OCI-LY7 (cell line): Measurements from ENCODE around the gene YIPF4. TPM values are rescaled to one million over a fixed set of nuclear protein-coding genes. Genes with fewer than 3 reads are reported as not detected.
A peak's percentile ranks its signal among the peaks of the same experiment; 100 is the strongest.

Experiments
- Bru-seq: library from RNA; stranded (reverse); fragments of 400-500 nt; gene quantifications from one replicate; lab custom pipeline; 2021; lab: Mats Ljungman, UMichigan
- BruChase-seq, 2 experiments: library from RNA; stranded (reverse); fragments of 400-500 nt; gene quantifications; one replicate each; lab custom pipeline; 2021; lab: Mats Ljungman, UMichigan
- BruUV-seq: library from RNA; stranded (reverse); fragments of 400-500 nt; replicated peaks from 2 replicates; lab custom pipeline; 2021; lab: Mats Ljungman, UMichigan
- CTCF ChIA-PET: fragments of 300-600 bp; sonication (Branson Sonifier 250); formaldehyde crosslinking; loops from one replicate; lab custom pipeline; 2022; ENCODE audit warnings: antibody characterized with exemption; ENCODE audit not compliant: unreplicated experiment; lab: Charles Lee
- POLR2A ChIA-PET: fragments of 300-600 bp; sonication (Branson Sonifier 250); formaldehyde crosslinking; loops from one replicate; lab custom pipeline; 2022; ENCODE audit warnings: antibody characterized with exemption; lab: Charles Lee
- DNase-seq: peaks from one replicate; pipeline ENCODE4 v3.0.0-alpha.2; 2015; ENCODE audit warnings: low spot score
- H2AFZ ChIP-seq: fragments of 200-600 bp; sonication (generic), shearing (Covaris generic); 2 replicates; pipeline ENCODE4 v1.6.1; 2014; ENCODE audit warnings: mild to moderate bottlenecking, antibody characterized with exemption, low read length, moderate library complexity
- H3K27ac ChIP-seq: fragments of 200-600 bp; sonication (generic); 2 replicates; pipeline ENCODE4 v1.5.1; 2014; ENCODE audit warnings: mixed run types, low read depth, mild to moderate bottlenecking, moderate library complexity, low read length, inconsistent platforms; ENCODE audit not compliant: poor library complexity, severe bottlenecking
- H3K36me3 ChIP-seq: fragments of 200-600 bp; sonication (generic); 2 replicates; pipeline ENCODE4 v1.6.1; 2014; ENCODE audit warnings: mild to moderate bottlenecking, antibody characterized with exemption, low read length, moderate library complexity, mixed read lengths; ENCODE audit not compliant: insufficient read depth
- H3K4me1 ChIP-seq: fragments of 200-600 bp; sonication (generic); 2 replicates; pipeline ENCODE4 v1.5.1; 2014; ENCODE audit warnings: mild to moderate bottlenecking, low read length; ENCODE audit not compliant: insufficient read depth, poor library complexity, severe bottlenecking
- H3K4me2 ChIP-seq: fragments of 200-600 bp; sonication (generic); 2 replicates; pipeline ENCODE4 v1.6.1; 2014; ENCODE audit warnings: mild to moderate bottlenecking, low read length
- H3K4me3 ChIP-seq: fragments of 200-600 bp; sonication (generic); 2 replicates; pipeline ENCODE4 v1.5.1; 2014; ENCODE audit warnings: mild to moderate bottlenecking, low read depth, low read length; ENCODE audit not compliant: poor library complexity, severe bottlenecking
- H3K79me2 ChIP-seq: fragments of 200-600 bp; sonication (generic); 2 replicates; pipeline ENCODE4 v1.6.1; 2016; ENCODE audit warnings: low read depth, mild to moderate bottlenecking, low read length, moderate library complexity, mixed read lengths; ENCODE audit not compliant: insufficient read depth
- H3K9me2 ChIP-seq: fragments of 200-600 bp; sonication (generic); 2 replicates; pipeline ENCODE4 v1.6.1; 2016; ENCODE audit warnings: mild to moderate bottlenecking, low read length, mixed read lengths; ENCODE audit not compliant: insufficient read depth
- H3K9me3 ChIP-seq: fragments of 200-600 bp; sonication (generic); 2 replicates; pipeline ENCODE4 v1.6.1; 2014; ENCODE audit warnings: mild to moderate bottlenecking, mixed run types, low read length, mixed read lengths
- H4K20me1 ChIP-seq: fragments of 200-600 bp; sonication (generic); 2 replicates; pipeline ENCODE4 v1.6.1; 2014; ENCODE audit warnings: mild to moderate bottlenecking, antibody characterized with exemption, low read length, moderate library complexity, mixed read lengths; ENCODE audit not compliant: insufficient read depth
- CTCF ChIP-seq: fragments of 200-600 bp; sonication (generic); conservative IDR thresholded peaks from 2 replicates; pipeline ENCODE4 v1.5.1; 2014; ENCODE audit warnings: mild to moderate bottlenecking, antibody characterized with exemption, low read length, moderate library complexity, mixed read lengths
- EZH2phosphoT487 ChIP-seq: fragments of 200-600 bp; sonication (generic); IDR thresholded peaks from 2 replicates; pipeline ENCODE4 v1.6.1; 2018; ENCODE audit warnings: low read depth, borderline replicate concordance, mild to moderate bottlenecking, mixed run types, antibody characterized with exemption, low read length, moderate library complexity, mixed read lengths
- intact Hi-C: fragments of 100-400 bp; cut with micrococcal nuclease; formaldehyde crosslinking; loops from one replicate; pipeline ENCODE4 v1.10.0; 2022; ENCODE audit not compliant: unreplicated experiment
- long read RNA-seq: library from polyadenylated mRNA; stranded (forward); transcript quantifications from one replicate; pipeline ENCODE4 v2.0.0, GENCODE V29; 2022
- total RNA-seq, 2 experiments: library from RNA; depleted of rRNA in 1 of 2; stranded (reverse); fragments of >200 nt in 1 of 2; shearing (Covaris generic) in 1 of 2; gene quantifications; 2 replicates each; pipeline ENCODE4 v1.2.3, GENCODE V29; 2014 to 2022

Gene YIPF4
- total RNA-seq (2014; rRNA removed; shearing (Covaris generic)) (5.4 and 8.6 TPM in 2 replicates), total RNA-seq (2022) (28.3 and 29.6 TPM in 2 replicates), Bru-seq, nascent RNA (percentile 74 among the genes with signal in this experiment), BruChase-seq, experiment 1, labeled RNA remaining after a 6-hour chase (percentile 70 among the genes with signal in this experiment), BruChase-seq, experiment 2, labeled RNA remaining after a 2-hour chase (percentile 80 among the genes with signal in this experiment)
- long read RNA-seq, full-length matches to known transcripts: 44 of 54 reads
- long read RNA-seq, partial matches to known transcripts: 2 of 54 reads
- long read RNA-seq, other reads (novel, unspliced or antisense): 8 of 54 reads

GRCh38 chr2:32277674-32278477, at the start of gene YIPF4:
Gene YIPF4 (plus strand): TSS chr2:32277904. CDS start chr2:32278156, 252 bp downstream.
- Histone ChIP-seq H3K27ac (peak within 1 kb of the TSS; percentile 16), H3K9me2 (no peaks in the 10 kb centered on the region), H4K20me1 (no peaks in the 10 kb centered on the region), H3K4me2 (peak within 1 kb of the TSS; percentile 97), H3K79me2 (peaks cover 18% of the 10 kb centered on the region), H3K9me3 (no peaks in the 10 kb centered on the region), H3K4me1 (peaks cover 14% of the 10 kb centered on the region), H3K4me3 (peak within 1 kb of the TSS; percentile 93), H3K36me3 (peaks cover 9% of the 10 kb centered on the region), H2AFZ (peak within 1 kb of the TSS; percentile 98)
- TF ChIP-seq CTCF (no peak), EZH2phosphoT487 (no peak)
- CTCF ChIA-PET: no interaction called here
- BruUV-seq: no TSS peak
- intact Hi-C loops: loop anchor here (5.0 kb wide), 1 partner anchor 79 kb away; the partner anchor contains the start of gene BIRC6
- POLR2A ChIA-PET: interaction anchor here (1.5 kb wide), 1 partner anchor 238 kb away, joined by 4 read pairs; the partner anchor contains the start of gene DPY30
- peak; percentile 94 for DNase-seq

- H2AFZ ChIP-seq: no peak overlapping the region
- intact Hi-C loops: no loop called here
- no peaks in the 10 kb centered on the region for H3K9me3 ChIP-seq
- no TSS peak for BruUV-seq
- DNase-seq: no peak
- TF ChIP-seq EZH2phosphoT487 (no peak), CTCF (0 out of 2 replicates have a peak, but pooled peaks have one; percentile 22)
- no peaks in the 10 kb centered on the region for H3K79me2 ChIP-seq
- ChIA-PET POLR2A (no interaction called here), CTCF (no interaction called here)
- no peaks in the 10 kb centered on the region for H3K9me2 ChIP-seq
- H3K4me2 ChIP-seq: no peak overlapping the region
- no peaks in the 10 kb centered on the region for H3K4me1 ChIP-seq
- peaks cover 4% of the 10 kb centered on the region; the same call in 1 of the 2 replicates for H3K36me3 ChIP-seq
- no peak overlapping the region for H3K4me3 ChIP-seq
- H4K20me1 ChIP-seq: no peaks in the 10 kb centered on the region
- no peak overlapping the region for H3K27ac ChIP-seq
Observed at GRCh38 chr2:32228181-32228580, 49.5 kb upstream of the YIPF4 start.
